Duodenal mucosa (tissue), 2 donors: ENCODE data around the gene FN3K.

ENCODE experiments used
- H3K27ac ChIP-seq: one replicate; pipeline ENCODE4 v1.7.0; 2013; ENCODE audit warnings: low read depth, low read length
- H3K27me3 ChIP-seq, 2 donors: one replicate each; pipeline ENCODE4 v1.7.0; 2013; ENCODE audit warnings: low read length in 2 of 2, control low read depth in 1 of 2; ENCODE audit not compliant: insufficient read depth in 2 of 2, control insufficient read depth in 1 of 2
- H3K36me3 ChIP-seq, 2 donors: one replicate each; pipeline ENCODE4 v1.7.0; 2013; ENCODE audit warnings: low read length in 2 of 2, control low read depth in 1 of 2; ENCODE audit not compliant: insufficient read depth in 2 of 2, control insufficient read depth in 1 of 2
- H3K4me1 ChIP-seq, 2 donors: one replicate each; pipeline ENCODE4 v1.7.0; 2013; ENCODE audit warnings: low read length in 2 of 2, control low read depth in 1 of 2; ENCODE audit not compliant: insufficient read depth in 2 of 2, control insufficient read depth in 1 of 2
- H3K4me3 ChIP-seq, 2 donors: one replicate each; pipeline ENCODE4 v1.7.0; 2013; ENCODE audit warnings: low read length in 2 of 2, low read depth in 1 of 2
- H3K9ac ChIP-seq, 2 donors: one replicate each; pipeline ENCODE4 v1.7.0; 2013; ENCODE audit warnings: low read length in 2 of 2, low read depth in 1 of 2
- H3K9me3 ChIP-seq, 2 donors: one replicate each; pipeline ENCODE4 v1.7.0; 2013; ENCODE audit warnings: low read length in 2 of 2, control low read depth in 1 of 2; ENCODE audit not compliant: control insufficient read depth in 1 of 2

FN3K gene

DNA sequence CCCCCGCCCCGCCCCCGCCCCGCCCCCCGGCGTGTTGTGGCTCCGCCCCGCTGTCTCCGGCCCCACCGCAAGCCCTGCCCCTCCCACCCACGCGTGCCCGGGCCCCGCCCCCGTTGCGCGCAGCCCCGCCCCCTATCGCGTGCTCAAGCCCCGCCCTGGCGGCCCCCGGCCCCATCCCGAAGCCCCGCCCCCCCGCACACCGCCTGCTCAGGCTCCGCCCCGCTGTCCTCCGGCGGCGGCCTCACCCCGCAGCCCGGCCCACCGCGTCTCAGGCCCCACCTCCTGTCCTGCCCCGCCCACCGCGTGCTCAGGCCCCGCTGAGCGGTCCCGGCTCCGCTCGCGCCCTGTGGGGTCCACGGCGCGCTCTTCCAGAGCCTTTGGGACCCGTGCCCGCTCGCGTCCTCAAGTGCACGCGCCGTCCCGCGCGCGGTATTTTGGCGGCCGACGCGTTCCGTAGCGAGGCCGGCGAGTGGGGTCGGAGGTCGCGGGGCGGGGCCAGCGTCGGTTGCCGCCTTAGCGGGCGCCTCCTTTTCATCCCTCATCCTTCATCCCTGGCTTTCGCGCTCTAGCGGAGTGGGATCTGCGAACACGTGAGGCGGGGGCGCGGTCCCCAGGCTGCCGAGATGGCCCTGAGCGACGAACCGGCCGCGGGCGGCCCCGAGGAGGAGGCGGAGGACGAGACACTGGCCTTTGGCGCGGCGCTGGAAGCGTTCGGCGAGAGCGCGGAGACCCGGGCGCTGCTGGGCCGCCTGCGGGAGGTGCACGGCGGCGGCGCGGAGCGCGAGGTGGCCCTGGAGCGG lies 16.4 kb downstream of the FN3K start, which contains the start of gene TBCD:
TBCD (plus strand) TSS at position 495 of the 800 bp plus-strand sequence; CDS start at position 624, 129 bp downstream.
- Histone ChIP-seq H3K9ac (peak within 1 kb of the TSS; percentile 64 to 72), H3K9me3 (no peaks in the 10 kb centered on the region)

DNA sequence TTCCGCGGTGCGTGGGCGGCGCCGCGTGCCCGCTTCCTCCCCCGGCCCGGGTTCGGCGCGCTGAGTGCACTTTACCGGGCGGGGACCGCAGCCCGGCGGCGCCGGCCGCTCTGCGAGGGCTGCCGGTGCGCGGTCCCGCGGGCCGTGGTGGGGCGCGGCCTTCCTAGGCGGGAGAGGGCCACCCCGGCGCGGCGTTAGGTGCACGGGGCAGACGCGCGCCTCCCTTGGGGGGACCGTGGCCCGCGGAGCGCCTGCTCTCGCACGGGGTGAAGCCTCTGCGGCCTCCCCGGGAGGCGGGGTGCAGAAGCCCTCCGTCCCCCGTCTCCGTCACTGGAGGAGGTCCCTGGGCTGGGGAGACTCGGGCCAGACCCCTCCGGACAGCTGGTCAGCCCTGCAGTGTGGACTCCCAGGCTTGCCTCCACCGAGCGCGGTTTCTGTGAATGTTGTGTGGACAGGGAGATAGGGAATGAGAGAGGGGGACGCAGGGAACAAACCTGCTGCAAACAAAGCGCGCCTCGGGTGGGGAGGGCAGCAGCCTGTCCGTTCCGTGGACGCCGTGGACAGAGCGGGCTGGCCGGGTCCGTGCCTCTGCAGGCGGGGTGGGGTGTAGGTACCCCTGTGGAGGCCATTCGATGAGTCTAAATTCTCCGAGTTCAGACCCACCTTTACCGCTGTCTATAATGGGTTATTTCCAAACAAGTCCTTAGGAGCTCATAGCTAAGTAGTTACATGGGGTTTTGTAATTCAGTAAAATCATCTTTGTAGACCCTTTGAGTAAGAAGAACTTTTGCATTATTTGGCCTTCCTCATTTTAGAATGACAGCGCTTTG lies 17.2 kb downstream of the FN3K start:
- Histone ChIP-seq H3K9me3 (no peaks in the 10 kb centered on the region), H3K4me1 (peaks cover 7 to 9% of the 10 kb centered on the region in 2 donors), H3K36me3 (no peaks in the 10 kb centered on the region), H3K4me3 (peak overlapping the region; percentile 86 to 87), H3K27ac (no peak overlapping the region), H3K27me3 (no peaks in the 10 kb centered on the region), H3K9ac (peak overlapping the region; percentile 64 to 72)

More for the DNA sequence above, 16.4 kb downstream of the FN3K start, which contains the start of gene TBCD:
- Histone ChIP-seq H3K4me1 (peaks cover 7 to 9% of the 10 kb centered on the region in 2 donors), H3K4me3 (peak within 1 kb of the TSS; percentile 86 to 87), H3K27ac (peak within 1 kb of the TSS; percentile 73), H3K36me3 (no peaks in the 10 kb centered on the region), H3K27me3 (no peaks in the 10 kb centered on the region)

DNA sequence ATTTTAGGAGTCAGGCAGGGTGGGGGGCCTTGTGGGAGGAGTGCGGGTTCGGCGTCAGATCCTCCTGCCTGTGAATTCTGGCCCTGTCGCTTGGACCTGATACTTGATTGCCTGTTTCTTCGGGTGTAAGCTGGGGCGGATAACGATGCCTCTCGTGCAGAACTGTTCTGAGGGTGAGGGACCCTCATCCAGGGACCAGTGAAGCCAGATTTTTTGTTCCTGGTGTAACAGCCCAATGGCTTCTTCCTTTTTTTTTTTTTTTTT lies 17.7 kb downstream of the FN3K start:
- H3K36me3 ChIP-seq: no peaks in the 10 kb centered on the region
- peaks cover 7 to 9% of the 10 kb centered on the region in 2 donors for H3K4me1 ChIP-seq
- H3K27ac ChIP-seq: no peak overlapping the region
- H3K9ac ChIP-seq: no peak overlapping the region
- no peaks in the 10 kb centered on the region for H3K9me3 ChIP-seq
- H3K4me3 ChIP-seq: peak overlapping the region; percentile 86 to 87
- H3K27me3 ChIP-seq: no peaks in the 10 kb centered on the region

GRCh38 chr17:82754297-82755208 lies 19.1 kb downstream of the FN3K start:
- no peaks in the 10 kb centered on the region for H3K27me3 ChIP-seq
- no peak overlapping the region for H3K27ac ChIP-seq
- H3K4me3 ChIP-seq: no peak overlapping the region
- H3K9me3 ChIP-seq: no peaks in the 10 kb centered on the region
- H3K4me1 ChIP-seq: peaks cover 7 to 9% of the 10 kb centered on the region in 2 donors
- H3K36me3 ChIP-seq: no peaks in the 10 kb centered on the region
- no peak overlapping the region for H3K9ac ChIP-seq

- no peak overlapping the region for H3K4me3 ChIP-seq
- H3K9ac ChIP-seq: no peak overlapping the region
- no peaks in the 10 kb centered on the region for H3K36me3 ChIP-seq
- no peaks in the 10 kb centered on the region for H3K9me3 ChIP-seq
- H3K4me1 ChIP-seq: peaks cover 7 to 9% of the 10 kb centered on the region in 2 donors
- H3K27me3 ChIP-seq: no peaks in the 10 kb centered on the region
- no peak overlapping the region for H3K27ac ChIP-seq
Measured at GRCh38 chr17:82756166-82756565, 20.8 kb downstream of the FN3K start.

DNA sequence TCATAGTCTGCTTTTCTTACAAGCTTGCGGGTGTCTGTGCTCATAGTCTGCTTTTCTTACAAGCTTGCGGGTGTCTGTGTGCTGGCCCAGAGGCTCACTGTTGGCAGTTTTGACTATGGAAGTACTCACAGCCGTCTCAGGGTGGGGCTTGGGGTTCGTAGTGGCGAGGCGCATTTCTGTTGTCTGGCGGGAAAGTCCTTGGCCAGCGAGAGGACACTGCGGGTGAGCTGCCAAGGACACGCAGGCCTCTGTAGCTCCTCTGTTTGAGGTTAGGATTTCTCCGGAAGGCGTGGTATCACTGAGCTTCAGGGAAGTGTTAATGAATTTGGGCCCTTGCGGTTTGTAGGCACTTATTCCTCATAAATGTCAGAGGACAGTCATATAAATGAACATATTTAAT lies 30.0 kb downstream of the FN3K start:
- H3K36me3 ChIP-seq: peaks cover 5 to 42% of the 10 kb centered on the region in 2 donors

GRCh38 chr17:82767041-82767754 lies 31.8 kb downstream of the FN3K start:
- no peaks in the 10 kb centered on the region for H3K4me1 ChIP-seq
- H3K27ac ChIP-seq: no peak overlapping the region
- H3K9ac ChIP-seq: no peak overlapping the region
- H3K27me3 ChIP-seq: no peaks in the 10 kb centered on the region
- H3K36me3 ChIP-seq: peaks cover 5 to 42% of the 10 kb centered on the region in 2 donors
- H3K9me3 ChIP-seq: no peaks in the 10 kb centered on the region
- no peak overlapping the region for H3K4me3 ChIP-seq

More for the DNA sequence above, 30.0 kb downstream of the FN3K start:
- Histone ChIP-seq H3K9me3 (no peaks in the 10 kb centered on the region), H3K27ac (no peak overlapping the region), H3K27me3 (no peaks in the 10 kb centered on the region), H3K4me1 (no peaks in the 10 kb centered on the region), H3K9ac (no peak overlapping the region), H3K4me3 (no peak overlapping the region)

- Histone ChIP-seq H3K9me3 (no peaks in the 10 kb centered on the region), H3K27ac (no peak overlapping the region), H3K4me1 (no peaks in the 10 kb centered on the region), H3K9ac (no peak overlapping the region), H3K4me3 (no peak overlapping the region), H3K27me3 (no peaks in the 10 kb centered on the region), H3K36me3 (peaks cover 5 to 39% of the 10 kb centered on the region in 2 donors)
Measured at GRCh38 chr17:82769041-82769440, 33.6 kb downstream of the FN3K start.

GRCh38 chr17:82772026-82772425 lies 36.6 kb downstream of the FN3K start:
- H3K36me3 ChIP-seq: peaks cover 5 to 34% of the 10 kb centered on the region in 2 donors
- no peak overlapping the region for H3K4me3 ChIP-seq
- peak overlapping the region; percentile 18 for H3K27ac ChIP-seq
- H3K9me3 ChIP-seq: no peaks in the 10 kb centered on the region
- peaks cover 0 to 3% of the 10 kb centered on the region in 2 donors for H3K4me1 ChIP-seq
- no peak overlapping the region for H3K9ac ChIP-seq
- H3K27me3 ChIP-seq: no peaks in the 10 kb centered on the region
